ENCODE results near the gene TIMM13. TPM values are rescaled to one million over a fixed set of nuclear protein-coding genes. Genes with fewer than 3 reads are reported as not detected.

The TIMM13 gene
- total RNA-seq, 3 donors from 2014 or later: 27.7 to 34.4 (median 28.1) TPM

DNA sequence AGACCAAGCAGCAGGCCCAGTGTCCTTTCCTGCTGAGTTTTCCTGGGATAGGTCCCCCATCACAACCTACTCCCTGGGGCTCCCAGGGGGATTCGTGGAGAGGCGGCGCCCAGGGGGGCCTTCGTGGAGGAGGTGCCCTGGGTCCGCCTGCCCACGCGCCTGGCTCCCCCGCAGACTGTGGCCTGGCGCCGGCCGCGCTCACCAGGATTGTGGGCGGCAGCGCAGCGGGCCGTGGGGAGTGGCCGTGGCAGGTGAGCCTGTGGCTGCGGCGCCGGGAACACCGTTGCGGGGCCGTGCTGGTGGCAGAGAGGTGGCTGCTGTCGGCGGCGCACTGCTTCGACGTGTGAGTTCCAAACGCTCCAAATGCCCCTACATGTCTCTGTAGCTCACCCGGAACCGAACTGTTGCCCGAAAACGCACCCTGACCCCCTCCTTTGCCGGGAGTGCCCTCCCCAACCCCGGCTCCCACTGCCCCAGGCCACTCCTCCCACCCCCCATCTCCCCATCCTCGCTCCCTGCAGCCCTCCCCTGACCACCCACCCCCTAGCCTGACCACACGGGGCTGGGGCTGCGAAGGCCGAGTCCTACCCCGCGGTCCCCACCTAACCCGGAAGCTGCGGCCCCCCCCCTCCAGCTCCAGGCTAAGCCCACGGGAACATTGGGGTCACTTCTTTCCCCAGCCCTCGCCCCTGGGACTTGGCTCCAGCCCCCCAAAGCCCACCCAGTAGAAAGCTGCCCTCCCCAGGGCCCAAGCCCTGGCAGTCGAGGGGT lies 3.3 kb downstream of the TIMM13 start:
- Histone ChIP-seq H3K9me3 (no peaks in the 10 kb centered on the region), H3K27me3 (no peaks in the 10 kb centered on the region), H3K4me1 (peaks cover 19 to 24% of the 10 kb centered on the region in 2 donors), H3K27ac (no peak overlapping the region), H3K36me3 (no peaks in the 10 kb centered on the region), H3K4me3 (no peak overlapping the region)
- intact Hi-C loops (cut with DNase I; ENCODE audit: low total_unique reads): no loop called here
- TF ChIP-seq POLR2AphosphoS5 (IDR thresholded peaks at IDR 0.05): no peak
- no peak for DNase-seq (ENCODE audit: low spot score in 2 of 2)

DNA sequence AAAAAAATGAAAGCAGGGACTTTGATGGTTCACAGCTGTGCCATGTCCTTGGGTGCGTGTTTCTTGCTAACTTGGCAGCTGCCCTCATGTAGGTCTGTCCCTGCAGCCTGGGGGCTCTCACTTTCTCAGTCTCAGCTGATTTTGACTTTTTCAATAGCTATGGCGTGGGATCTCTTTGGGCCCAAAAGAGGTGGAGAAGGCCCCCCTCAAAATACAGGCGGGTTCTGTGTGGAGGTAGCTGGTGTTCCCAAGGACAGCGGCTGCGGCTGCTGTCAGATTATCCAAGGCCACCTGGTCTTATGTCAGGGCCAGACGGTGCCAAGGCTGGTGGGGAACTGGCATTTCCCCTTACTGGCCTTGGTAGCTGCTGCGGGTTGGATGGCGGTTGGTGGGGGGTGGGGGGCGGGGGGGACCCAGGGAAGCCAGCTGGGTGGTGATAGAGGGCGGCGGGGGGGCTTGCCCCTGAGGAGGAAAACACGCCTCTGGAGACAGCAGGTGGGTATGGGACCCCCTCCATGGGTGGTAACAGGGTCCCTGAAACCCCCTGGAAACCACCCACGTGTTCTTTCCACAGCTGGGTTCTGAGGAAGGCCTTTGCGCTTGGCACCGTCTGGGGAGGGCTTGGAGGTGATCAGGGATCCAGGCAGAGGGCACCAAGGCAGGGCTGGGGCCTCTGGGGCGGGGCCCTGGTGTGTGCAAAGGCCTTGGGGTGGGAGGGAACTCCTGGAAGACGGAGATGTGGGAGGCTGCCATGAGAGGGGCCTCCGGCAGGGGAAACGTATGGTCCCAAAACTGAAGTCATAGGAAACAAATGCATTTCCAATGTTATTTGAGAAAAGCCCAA lies 4.1 kb downstream of the TIMM13 start:
- intact Hi-C loops (cut with DNase I; ENCODE audit: low total_unique reads): no loop called here
- DNase-seq (ENCODE audit: low spot score in 2 of 2): no peak
- peaks cover 19 to 20% of the 10 kb centered on the region in 2 donors for H3K4me1 ChIP-seq
- TF ChIP-seq, protein P1, sequence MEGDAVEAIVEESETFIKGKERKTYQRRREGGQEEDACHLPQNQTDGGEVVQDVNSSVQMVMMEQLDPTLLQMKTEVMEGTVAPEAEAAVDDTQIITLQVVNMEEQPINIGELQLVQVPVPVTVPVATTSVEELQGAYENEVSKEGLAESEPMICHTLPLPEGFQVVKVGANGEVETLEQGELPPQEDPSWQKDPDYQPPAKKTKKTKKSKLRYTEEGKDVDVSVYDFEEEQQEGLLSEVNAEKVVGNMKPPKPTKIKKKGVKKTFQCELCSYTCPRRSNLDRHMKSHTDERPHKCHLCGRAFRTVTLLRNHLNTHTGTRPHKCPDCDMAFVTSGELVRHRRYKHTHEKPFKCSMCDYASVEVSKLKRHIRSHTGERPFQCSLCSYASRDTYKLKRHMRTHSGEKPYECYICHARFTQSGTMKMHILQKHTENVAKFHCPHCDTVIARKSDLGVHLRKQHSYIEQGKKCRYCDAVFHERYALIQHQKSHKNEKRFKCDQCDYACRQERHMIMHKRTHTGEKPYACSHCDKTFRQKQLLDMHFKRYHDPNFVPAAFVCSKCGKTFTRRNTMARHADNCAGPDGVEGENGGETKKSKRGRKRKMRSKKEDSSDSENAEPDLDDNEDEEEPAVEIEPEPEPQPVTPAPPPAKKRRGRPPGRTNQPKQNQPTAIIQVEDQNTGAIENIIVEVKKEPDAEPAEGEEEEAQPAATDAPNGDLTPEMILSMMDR (IDR thresholded peaks at IDR 0.05): no peak
- TF ChIP-seq POLR2AphosphoS5 (IDR thresholded peaks at IDR 0.05): no peak
- TF ChIP-seq POLR2A (IDR thresholded peaks at IDR 0.05): no peak
- no peaks in the 10 kb centered on the region for H3K9me3 ChIP-seq
- no peak overlapping the region for H3K27ac ChIP-seq
- no peaks in the 10 kb centered on the region for H3K27me3 ChIP-seq
- no peak overlapping the region for H3K4me3 ChIP-seq
- H3K36me3 ChIP-seq: no peaks in the 10 kb centered on the region

DNA sequence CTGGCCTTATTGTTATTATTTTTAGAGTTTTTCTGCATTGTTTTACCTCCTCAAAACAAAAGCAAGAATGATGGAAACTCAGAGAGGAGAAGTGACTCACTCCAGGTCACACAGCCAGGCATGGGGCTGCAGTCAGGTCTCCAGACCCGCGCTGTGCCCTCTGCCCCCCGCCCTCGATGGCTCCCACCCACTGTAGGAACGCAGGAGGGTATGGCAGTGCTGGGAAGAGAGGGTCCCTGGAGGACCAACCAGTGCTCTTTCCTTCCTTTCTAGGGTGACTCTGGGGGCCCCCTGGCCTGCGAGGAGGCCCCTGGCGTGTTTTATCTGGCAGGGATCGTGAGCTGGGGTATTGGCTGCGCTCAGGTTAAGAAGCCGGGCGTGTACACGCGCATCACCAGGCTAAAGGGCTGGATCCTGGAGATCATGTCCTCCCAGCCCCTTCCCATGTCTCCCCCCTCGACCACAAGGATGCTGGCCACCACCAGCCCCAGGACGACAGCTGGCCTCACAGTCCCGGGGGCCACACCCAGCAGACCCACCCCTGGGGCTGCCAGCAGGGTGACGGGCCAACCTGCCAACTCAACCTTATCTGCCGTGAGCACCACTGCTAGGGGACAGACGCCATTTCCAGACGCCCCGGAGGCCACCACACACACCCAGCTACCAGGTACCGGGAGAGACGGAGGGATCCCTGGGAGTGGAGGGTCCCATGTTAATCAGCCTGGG lies 5.6 kb downstream of the TIMM13 start:
- Histone ChIP-seq H3K36me3 (no peaks in the 10 kb centered on the region), H3K27ac (no peak overlapping the region), H3K4me3 (no peak overlapping the region), H3K27me3 (no peaks in the 10 kb centered on the region), H3K9me3 (peaks cover 0 to 1% of the 10 kb centered on the region in 2 donors), H3K4me1 (peaks cover 16 to 18% of the 10 kb centered on the region in 2 donors)
- no peak for DNase-seq (ENCODE audit: low spot score in 2 of 2)
- TF ChIP-seq POLR2AphosphoS5 (IDR thresholded peaks at IDR 0.05): no peak
- TF ChIP-seq, protein P1 (IDR thresholded peaks at IDR 0.05): no peak
- no peak for TF ChIP-seq POLR2A (IDR thresholded peaks at IDR 0.05)
- intact Hi-C loops (cut with DNase I; ENCODE audit: low total_unique reads): no loop called here

DNA sequence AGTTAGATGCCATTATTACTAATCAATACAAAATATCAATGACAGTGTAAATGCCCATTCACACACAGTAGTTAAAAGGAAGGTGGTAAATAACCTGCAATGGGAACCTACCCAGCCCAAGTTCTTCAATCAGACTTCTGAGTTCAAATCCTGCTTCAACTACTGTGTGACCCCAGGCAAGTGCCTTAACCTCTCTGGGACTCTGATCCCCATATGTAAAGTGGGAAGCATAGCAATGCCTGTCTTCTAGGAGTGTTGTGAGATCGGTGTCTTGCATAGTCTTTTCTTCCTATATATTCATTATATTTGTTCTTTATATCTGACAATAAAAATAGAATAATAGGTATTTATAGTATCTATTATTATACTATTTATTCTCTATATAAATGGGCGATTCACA lies 6.9 kb downstream of the TIMM13 start:
- no peak for DNase-seq (ENCODE audit: low spot score in 2 of 2)
- Histone ChIP-seq H3K9me3 (peaks cover 0 to 5% of the 10 kb centered on the region in 2 donors), H3K4me3 (no peak overlapping the region), H3K36me3 (no peaks in the 10 kb centered on the region), H3K4me1 (peaks cover 3 to 8% of the 10 kb centered on the region in 2 donors), H3K27ac (no peak overlapping the region), H3K27me3 (no peaks in the 10 kb centered on the region)
- TF ChIP-seq POLR2A (IDR thresholded peaks at IDR 0.05): no peak
- intact Hi-C loops (cut with DNase I; ENCODE audit: low total_unique reads): no loop called here

DNA sequence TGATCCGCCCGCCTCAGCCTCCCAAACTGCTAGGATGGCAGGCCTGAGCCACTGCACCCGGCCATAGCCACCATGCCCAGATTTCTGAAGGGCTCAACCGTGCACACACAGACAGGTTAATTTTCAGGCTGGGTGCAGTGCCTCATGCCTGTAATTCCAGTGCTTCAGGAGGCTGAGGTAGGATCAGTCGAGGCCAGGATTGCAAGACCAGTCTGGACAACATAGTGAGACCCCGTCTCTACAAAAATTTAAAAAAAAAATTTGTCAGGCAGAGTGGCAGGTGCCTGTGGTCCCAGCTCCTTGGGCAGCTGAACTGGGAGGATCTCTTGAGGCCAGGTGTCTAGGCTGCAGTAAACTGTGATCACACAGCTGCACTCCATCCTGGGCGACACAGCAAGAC lies 7.6 kb downstream of the TIMM13 start:
- no peak for TF ChIP-seq POLR2AphosphoS5 (IDR thresholded peaks at IDR 0.05)
- TF ChIP-seq, protein P1 (IDR thresholded peaks at IDR 0.05): no peak
- no peak for TF ChIP-seq POLR2A (IDR thresholded peaks at IDR 0.05)
- Histone ChIP-seq H3K4me1 (peaks cover 0 to under 1% of the 10 kb centered on the region in 2 donors), H3K4me3 (no peak overlapping the region), H3K27ac (no peak overlapping the region), H3K36me3 (no peaks in the 10 kb centered on the region), H3K27me3 (no peaks in the 10 kb centered on the region), H3K9me3 (peaks cover 0 to 5% of the 10 kb centered on the region in 2 donors)
- no peak for DNase-seq (ENCODE audit: low spot score in 2 of 2)
- intact Hi-C loops (cut with DNase I; ENCODE audit: low total_unique reads): no loop called here

All from breast epithelium (tissue), 4 donors.